Neural cell (in vitro differentiated cells): Measurements from ENCODE around the gene MTF2.

Experiments used
- CTCF ChIP-seq: fragments of 450-650 bp; IDR thresholded peaks from 2 replicates; pipeline ENCODE4 v1.5.1; 2014; ENCODE audit warnings: antibody characterized with exemption, mild to moderate bottlenecking, moderate library complexity; ENCODE audit not compliant: poor library complexity, severe bottlenecking
- EP300 ChIP-seq: fragments of 450-650 bp; conservative IDR thresholded peaks from 2 replicates; pipeline ENCODE4 v1.6.1; 2014; ENCODE audit warnings: antibody characterized with exemption, mild to moderate bottlenecking, moderate library complexity; ENCODE audit not compliant: poor library complexity, severe bottlenecking
- EZH2 ChIP-seq: fragments of 200-600, 300-800 bp; shearing (Covaris generic), sonication (generic); IDR thresholded peaks from 2 replicates; pipeline ENCODE4 v1.6.1; 2014; ENCODE audit warnings: antibody characterized with exemption, low read length, borderline replicate concordance, mild to moderate bottlenecking; ENCODE audit not compliant: insufficient read depth, poor library complexity, severe bottlenecking
- MXI1 ChIP-seq: fragments of 450-650 bp; conservative IDR thresholded peaks from 2 replicates; pipeline ENCODE4 v1.6.1; 2014; ENCODE audit warnings: antibody characterized with exemption, mild to moderate bottlenecking; ENCODE audit not compliant: poor library complexity, severe bottlenecking
- POLR2AphosphoS5 ChIP-seq: IDR thresholded peaks from 2 replicates; pipeline ENCODE4 v1.6.1; 2012
- RAD21 ChIP-seq: fragments of 450-650 bp; conservative IDR thresholded peaks from 2 replicates; pipeline ENCODE4 v1.6.1; 2014; ENCODE audit warnings: antibody characterized with exemption, mild to moderate bottlenecking, moderate library complexity
- REST ChIP-seq: IDR thresholded peaks from 2 replicates; pipeline ENCODE4 v1.6.1; 2012; ENCODE audit warnings: borderline replicate concordance
- TAF1 ChIP-seq: IDR thresholded peaks from 2 replicates; pipeline ENCODE4 v1.6.1; 2012; ENCODE audit warnings: low read depth

DNA sequence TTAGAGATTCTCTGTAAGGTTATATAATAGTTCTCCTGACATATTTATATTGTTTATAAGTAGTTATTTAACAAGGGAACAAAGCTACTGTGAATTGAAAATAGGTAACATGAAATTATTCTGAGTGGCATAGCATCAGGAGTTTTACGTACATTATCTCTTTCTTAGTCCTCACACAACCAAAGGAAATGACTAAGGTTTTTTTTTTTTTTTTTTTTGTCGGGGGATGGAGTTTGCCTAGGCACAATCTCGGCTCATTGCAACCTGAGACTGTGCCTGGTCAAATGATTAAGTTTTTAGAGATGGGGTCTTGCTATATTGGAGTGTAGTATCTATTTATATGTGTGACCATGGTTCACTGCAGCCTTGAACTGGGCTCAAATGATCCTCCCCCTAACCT is 76.3 kb downstream of the MTF2 start:
- no peak for TF ChIP-seq POLR2AphosphoS5
- TF ChIP-seq CTCF = no peak
- no peak for TF ChIP-seq EZH2
- TF ChIP-seq MXI1 = no peak
- no peak for TF ChIP-seq EP300
- TF ChIP-seq TAF1 = no peak
- TF ChIP-seq RAD21 = no peak
- TF ChIP-seq REST = no peak
